Jurkat, Clone E6-1 (cell line): ENCODE data around the gene ERICH6.
"Not testable (repeated sequence)": the region's sequence is repeated elsewhere in the genome, so short reads cannot be mapped to it uniquely, and the experiment has no call there.

ENCODE experiments used
- DNase-seq: peaks from one replicate; pipeline ENCODE4 v3.0.0-alpha.2; 2011; ENCODE audit warnings: low read depth, low spot score
- H3K4me3 ChIP-seq: 2 replicates; pipeline ENCODE4 v1.5.1; 2011; ENCODE audit warnings: mild to moderate bottlenecking, low read length, control low read depth, moderate library complexity

The ERICH6 gene

DNA sequence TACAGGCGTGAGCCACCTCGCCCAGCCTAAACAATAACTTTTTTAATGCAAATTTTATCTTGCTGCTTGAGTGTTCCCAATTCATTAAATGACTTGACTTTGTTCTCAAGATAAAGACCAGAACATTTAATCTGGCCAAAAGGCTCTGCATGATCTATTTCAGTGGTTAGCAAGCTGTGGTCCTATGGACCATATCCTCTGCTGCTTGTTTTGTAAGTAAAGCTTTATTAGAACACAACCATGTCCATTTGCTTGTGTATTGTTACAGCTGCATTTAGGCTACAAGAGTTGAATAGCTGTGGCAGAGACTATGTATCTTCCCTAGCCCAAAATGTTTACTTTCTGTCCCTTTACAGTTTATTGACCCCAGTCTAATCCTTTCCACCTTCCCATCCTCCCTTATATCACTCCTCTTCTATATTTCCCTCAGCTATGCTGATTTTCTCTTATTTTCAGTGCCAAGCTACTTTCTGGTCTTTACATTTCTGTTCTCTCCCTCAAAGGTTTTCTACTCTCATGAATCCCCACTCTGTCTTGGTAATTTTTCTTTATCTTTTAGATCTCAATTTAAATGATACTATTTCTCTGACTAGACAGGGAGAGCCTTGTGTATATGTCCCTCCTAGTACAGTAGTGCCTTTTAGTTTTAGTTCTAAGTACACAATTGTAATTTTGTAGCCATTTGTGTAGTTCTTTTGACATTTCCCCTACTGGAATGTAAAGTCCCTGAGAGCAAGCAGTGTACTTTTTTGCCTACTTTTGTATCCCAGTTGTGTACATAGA lies 77.4 kb downstream of the ERICH6 start:
- H3K4me3 ChIP-seq = no peak overlapping the region
- no peak for DNase-seq

GRCh38 chr3:150623945-150624344 lies 79.8 kb downstream of the ERICH6 start:
- DNase-seq = no peak
- no peak overlapping the region for H3K4me3 ChIP-seq

- not testable (repeated sequence) for DNase-seq
Observed at GRCh38 chr3:150622955-150623354, 80.8 kb downstream of the ERICH6 start.

DNA sequence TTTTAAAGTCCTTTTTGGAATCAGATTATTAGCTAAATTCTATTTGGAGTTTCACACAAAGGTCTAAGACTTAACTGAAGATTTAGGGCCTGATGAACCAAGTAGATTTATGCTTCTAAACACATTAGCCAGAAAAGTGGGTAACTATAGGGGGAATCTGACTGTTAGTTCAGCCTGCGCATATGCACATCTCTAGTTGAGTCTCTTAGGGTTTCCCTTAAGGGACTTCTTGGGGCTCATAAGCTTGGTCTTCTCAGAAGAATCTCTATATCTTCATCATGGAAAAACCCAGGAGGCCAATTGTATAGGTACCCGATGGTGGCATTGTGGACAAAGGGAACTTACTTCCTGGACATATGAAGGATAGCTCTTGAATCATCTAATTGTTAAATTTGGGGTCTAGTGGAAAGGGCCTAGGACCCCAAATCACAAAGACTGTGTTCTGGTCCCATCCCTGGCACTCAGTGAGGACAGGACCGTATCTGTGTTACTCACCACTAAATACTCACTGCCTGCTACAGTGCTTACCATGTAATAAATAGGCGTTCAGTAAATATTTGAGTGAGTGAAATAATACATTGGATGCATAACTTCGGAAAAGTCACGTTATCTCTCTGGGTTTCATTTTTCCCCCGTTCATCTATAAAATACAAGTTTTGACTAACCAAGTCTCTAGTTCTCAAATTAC lies 83.6 kb downstream of the ERICH6 start:
- DNase-seq = no peak
- no peak overlapping the region for H3K4me3 ChIP-seq

More at GRCh38 chr3:150622955-150623354, 80.8 kb downstream of the ERICH6 start:
- not testable (repeated sequence) for H3K4me3 ChIP-seq

GRCh38 chr3:150613709-150614480 lies 89.8 kb downstream of the ERICH6 start:
- DNase-seq = no peak
- H3K4me3 ChIP-seq = no peak overlapping the region

GRCh38 chr3:150613034-150613433 lies 90.7 kb downstream of the ERICH6 start:
- no peak for DNase-seq
- no peak overlapping the region for H3K4me3 ChIP-seq

- DNase-seq = no peak
Observed at GRCh38 chr3:150612494-150612893, 91.2 kb downstream of the ERICH6 start.

DNA sequence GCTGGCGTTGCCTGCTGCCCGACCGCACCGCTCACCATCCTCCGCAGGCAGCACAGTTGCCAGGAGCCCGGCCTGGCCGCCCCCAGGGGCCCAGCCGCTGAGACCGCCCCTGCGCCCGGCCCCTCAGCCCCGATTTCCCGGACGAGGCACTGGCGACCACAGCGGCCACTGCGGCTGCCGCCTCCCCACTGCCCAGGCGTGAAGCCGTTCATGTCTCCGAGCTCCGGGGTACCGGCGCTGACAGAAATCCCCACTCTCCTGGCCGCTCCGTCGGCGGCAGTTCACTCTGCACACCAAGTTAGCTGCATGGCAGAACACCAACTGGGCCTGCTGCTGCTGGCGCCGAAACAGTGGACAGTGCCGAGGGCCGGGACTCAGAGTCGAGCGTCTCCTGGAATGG lies 92.1 kb downstream of the ERICH6 start:
- no peak for DNase-seq
- H3K4me3 ChIP-seq = no peak overlapping the region

More at GRCh38 chr3:150612494-150612893, 91.2 kb downstream of the ERICH6 start:
- H3K4me3 ChIP-seq = no peak overlapping the region

GRCh38 chr3:150610785-150611184 lies 92.9 kb downstream of the ERICH6 start:
- H3K4me3 ChIP-seq = no peak overlapping the region
- no peak for DNase-seq

DNA sequence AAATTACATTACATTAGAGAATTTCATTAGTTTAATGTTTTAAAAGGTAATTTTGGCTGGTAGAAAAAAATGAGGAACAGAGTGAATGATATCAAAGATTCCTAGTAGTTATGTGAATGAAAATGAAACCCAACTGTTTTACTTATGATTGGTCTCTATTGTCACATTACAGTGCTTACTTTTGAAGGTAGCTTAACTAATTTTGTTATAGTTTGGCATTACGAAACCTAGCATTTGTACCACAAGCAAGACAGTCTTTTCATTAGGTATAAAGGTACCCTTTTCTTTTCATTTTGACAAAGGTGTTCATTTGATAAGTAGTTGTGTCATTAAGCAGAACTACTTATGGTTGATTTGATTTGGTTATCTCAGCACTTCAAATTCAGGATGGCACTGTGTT lies 93.7 kb downstream of the ERICH6 start:
- H3K4me3 ChIP-seq = no peak overlapping the region
- no peak for DNase-seq
